ENCODE data around the gene SMC3. TPM values are rescaled to one million over a fixed set of nuclear protein-coding genes. Genes with fewer than 3 reads are reported as not detected.

Gene SMC3
- total RNA-seq, 1 donor from 2014 or later = 29.8 TPM

DNA sequence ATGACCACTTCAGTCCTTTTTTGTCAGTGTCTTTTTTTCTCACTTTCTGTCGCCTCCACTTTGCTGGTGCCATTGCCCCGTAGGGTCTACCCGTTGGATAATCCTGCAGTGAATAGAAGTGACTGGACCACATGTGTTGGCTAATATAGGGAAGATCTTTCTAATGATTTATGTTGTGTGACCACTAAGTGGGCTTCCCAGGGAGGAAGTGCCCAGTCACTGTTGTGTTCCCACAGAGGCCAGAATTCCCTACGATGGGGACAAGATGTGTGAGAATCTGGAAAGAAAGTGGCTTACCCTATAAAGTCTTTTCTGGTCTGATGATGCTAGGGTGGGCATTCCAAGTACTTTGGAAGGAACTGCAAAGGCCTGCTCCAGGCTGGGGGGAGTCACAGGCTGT, 28.4 kb upstream of the SMC3 start:
- Histone ChIP-seq H3K4me3 (no peak overlapping the region), H3K27me3 (no peaks in the 10 kb centered on the region), H3K4me1 (no peaks in the 10 kb centered on the region), H3K36me3 (no peaks in the 10 kb centered on the region), H3K9me3 (no peaks in the 10 kb centered on the region), H3K27ac (no peak overlapping the region)
- no peak for DNase-seq
- intact Hi-C loops (cut with DNase I) = no loop called here
- TF ChIP-seq, protein P1, sequence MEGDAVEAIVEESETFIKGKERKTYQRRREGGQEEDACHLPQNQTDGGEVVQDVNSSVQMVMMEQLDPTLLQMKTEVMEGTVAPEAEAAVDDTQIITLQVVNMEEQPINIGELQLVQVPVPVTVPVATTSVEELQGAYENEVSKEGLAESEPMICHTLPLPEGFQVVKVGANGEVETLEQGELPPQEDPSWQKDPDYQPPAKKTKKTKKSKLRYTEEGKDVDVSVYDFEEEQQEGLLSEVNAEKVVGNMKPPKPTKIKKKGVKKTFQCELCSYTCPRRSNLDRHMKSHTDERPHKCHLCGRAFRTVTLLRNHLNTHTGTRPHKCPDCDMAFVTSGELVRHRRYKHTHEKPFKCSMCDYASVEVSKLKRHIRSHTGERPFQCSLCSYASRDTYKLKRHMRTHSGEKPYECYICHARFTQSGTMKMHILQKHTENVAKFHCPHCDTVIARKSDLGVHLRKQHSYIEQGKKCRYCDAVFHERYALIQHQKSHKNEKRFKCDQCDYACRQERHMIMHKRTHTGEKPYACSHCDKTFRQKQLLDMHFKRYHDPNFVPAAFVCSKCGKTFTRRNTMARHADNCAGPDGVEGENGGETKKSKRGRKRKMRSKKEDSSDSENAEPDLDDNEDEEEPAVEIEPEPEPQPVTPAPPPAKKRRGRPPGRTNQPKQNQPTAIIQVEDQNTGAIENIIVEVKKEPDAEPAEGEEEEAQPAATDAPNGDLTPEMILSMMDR (IDR thresholded peaks at IDR 0.05) = no peak
- no peak for ATAC-seq

DNA sequence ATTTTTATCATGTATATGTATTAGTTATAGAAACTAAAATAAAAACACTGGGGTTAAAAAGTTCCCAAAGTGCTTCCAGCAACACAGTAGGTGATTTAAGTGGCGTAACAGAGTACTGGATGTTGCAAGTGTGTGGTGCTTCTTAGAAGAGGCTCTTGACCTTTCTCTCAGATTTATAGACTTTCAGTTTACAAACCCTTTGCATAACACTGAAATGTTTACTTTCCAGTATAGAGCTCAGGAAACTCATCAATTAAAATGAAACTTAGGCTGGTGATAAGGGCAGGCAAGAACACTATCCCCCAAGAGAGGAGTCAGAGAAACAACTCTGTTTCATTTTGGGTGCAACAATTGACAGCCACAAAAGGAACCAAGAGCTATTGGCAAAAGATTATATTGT, 27.5 kb upstream of the SMC3 start:
- Histone ChIP-seq H3K9me3 (no peaks in the 10 kb centered on the region), H3K36me3 (no peaks in the 10 kb centered on the region), H3K4me1 (no peaks in the 10 kb centered on the region), H3K27me3 (no peaks in the 10 kb centered on the region), H3K27ac (no peak overlapping the region), H3K4me3 (no peak overlapping the region)
- intact Hi-C loops (cut with DNase I) = no loop called here
- no peak for DNase-seq
- TF ChIP-seq, protein P1 (IDR thresholded peaks at IDR 0.05) = no peak
- ATAC-seq = peak; percentile 45

DNA sequence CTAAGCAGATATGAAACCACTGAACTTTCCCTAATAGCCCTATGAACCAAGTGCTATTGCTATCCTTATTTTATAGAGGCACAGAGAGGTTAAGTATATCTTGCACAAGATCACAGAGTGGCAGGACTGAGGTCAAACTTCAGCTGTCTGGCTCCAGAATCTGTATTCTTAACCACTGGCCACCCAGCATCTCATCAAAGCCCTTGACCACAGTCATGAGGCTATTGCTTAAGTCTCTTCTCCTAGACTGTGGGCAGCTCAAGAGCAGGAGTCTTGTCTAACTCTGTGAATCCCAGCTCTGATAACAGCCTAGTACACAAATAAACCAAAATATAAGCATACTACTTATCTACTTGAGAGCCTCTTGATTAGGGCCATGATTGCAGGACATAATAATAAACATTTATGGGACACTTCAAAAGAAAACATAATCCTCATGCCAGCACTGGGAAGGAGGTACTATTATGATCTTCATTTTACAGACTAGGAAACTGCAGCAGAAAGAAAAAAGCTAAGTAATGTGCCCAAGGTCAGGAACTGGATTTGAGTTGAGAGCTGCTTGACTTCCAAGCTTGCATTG, 22.4 kb upstream of the SMC3 start:
- no peaks in the 10 kb centered on the region for H3K36me3 ChIP-seq
- no peaks in the 10 kb centered on the region for H3K9me3 ChIP-seq
- intact Hi-C loops (cut with DNase I) = loop anchor here (5.0 kb wide), 1 partner anchor 233 kb away; no protein-coding TSS in a partner anchor
- H3K4me3 ChIP-seq = no peak overlapping the region
- DNase-seq = no peak
- TF ChIP-seq, protein P1 (IDR thresholded peaks at IDR 0.05) = no peak
- no peaks in the 10 kb centered on the region for H3K27me3 ChIP-seq
- no peak overlapping the region for H3K27ac ChIP-seq
- H3K4me1 ChIP-seq = peaks cover 16% of the 10 kb centered on the region
- peak; percentile 87 for ATAC-seq

DNA sequence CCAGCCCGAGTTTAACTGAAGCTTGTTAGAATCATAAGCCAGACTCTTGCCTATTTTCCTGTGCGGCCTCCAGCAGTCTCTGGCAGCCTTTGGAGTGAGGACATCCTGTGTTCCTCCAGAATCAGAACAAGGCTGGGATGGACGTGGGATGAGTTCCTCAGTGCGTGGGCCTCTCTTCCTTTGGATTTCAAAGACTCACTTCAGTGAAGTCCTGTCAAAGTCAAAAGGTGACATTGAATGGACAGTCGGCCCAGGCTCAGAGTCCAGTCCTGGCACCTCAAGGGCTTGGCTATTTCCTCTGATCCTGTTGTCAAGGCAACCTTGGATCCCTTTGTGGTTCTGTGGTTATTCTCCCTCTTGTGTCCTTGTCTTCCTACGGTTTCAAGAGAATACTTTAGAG, 21.4 kb upstream of the SMC3 start:
- Histone ChIP-seq H3K4me1 (peaks cover 16% of the 10 kb centered on the region), H3K4me3 (no peak overlapping the region), H3K36me3 (no peaks in the 10 kb centered on the region), H3K27me3 (no peaks in the 10 kb centered on the region), H3K9me3 (no peaks in the 10 kb centered on the region), H3K27ac (no peak overlapping the region)
- intact Hi-C loops (cut with DNase I) = loop anchor here (5.0 kb wide), 1 partner anchor 234 kb away; no protein-coding TSS in a partner anchor
- ATAC-seq (no peak), DNase-seq (no peak)
- TF ChIP-seq, protein P1 (IDR thresholded peaks at IDR 0.05) = no peak

DNA sequence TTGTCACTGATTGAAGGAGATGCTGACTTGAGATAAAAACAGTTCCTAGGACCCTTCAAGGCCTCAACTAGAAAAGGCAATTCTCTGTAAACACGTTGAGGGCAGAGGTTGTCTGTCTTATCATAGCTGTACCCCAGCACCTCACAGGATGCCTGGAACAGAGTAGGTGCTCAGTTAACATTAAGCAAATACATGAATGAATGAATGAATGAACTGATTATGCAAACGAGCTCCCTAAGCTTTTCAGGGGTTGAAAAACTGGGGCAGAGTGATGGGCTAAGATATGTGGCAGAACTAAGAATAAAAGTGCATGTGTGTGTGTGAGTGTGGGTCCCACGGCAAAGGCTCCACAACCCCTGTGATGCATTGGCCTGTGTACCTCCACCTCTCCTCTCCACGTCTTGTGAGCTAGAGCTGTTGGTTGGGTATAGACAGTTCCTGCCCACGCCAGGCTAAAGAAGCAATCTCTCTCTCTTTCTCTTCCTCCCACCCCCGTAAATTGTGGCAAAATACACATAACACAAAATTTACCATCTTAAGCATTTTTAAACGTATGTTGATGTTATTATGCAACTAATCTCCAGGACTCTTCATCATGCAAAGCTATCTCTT, 20.9 kb upstream of the SMC3 start:
- Histone ChIP-seq H3K9me3 (no peaks in the 10 kb centered on the region), H3K27me3 (no peaks in the 10 kb centered on the region), H3K4me3 (no peak overlapping the region), H3K27ac (no peak overlapping the region), H3K36me3 (no peaks in the 10 kb centered on the region), H3K4me1 (peaks cover 16% of the 10 kb centered on the region)
- intact Hi-C loops (cut with DNase I) = loop anchor here (5.0 kb wide), 1 partner anchor 234 kb away; no protein-coding TSS in a partner anchor
- ATAC-seq (peak; percentile 56), DNase-seq (no peak)
- TF ChIP-seq, protein P1 (IDR thresholded peaks at IDR 0.05) = no peak

All from upper lobe of right lung (tissue), 1 donor.